Non-pigmented ciliary epithelial cell (primary cell): ENCODE results near the gene SLC35D3.
"Not testable (repeated sequence)": the region's sequence is repeated elsewhere in the genome, so short reads cannot be mapped to it uniquely, and the experiment has no call there.

Source experiments
- DNase-seq: peaks from one replicate; pipeline ENCODE4 v3.0.0-alpha.2; 2010; ENCODE audit warnings: low read depth

Gene SLC35D3

DNA sequence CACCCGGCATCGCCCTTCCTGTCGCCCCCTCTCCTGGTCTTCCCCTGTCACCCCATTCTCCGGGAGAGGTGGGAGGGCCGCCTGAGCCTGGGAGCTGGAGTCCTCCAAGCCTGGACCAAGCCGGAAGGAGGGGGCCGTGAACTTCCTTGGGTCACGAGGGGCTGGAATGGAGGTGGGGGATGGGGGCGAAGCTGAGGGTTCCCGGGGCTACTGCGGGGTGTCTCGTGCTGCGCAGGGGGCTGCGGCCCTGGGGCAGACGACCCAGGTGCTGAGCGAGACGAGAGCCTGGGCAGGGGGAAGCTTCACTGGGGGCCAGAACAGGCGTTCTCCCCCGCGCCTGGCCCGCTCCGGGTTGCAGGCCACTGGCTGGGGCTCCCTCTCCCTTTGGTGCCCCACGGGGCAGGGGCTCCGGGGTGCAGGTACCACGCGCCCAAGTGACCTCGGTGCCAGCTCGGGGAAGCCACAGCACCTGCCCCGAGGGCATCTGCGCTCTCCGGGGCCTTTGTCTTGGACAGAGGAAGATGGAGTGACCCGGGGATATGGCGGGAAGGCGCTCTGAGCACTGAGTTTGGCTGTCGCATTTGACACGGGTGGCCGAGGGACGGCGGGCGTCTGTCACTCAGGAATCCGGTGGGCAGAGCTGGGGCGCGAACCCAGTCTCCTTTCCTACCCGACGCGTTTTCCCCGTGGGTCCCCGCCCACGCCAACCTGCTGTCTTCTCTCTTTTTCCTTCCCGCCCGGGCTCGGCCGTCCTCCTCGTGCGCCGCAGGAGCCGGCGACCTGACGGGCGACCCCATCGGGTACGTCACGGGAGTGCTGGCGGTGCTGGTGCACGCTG lies 1.2 kb downstream of the SLC35D3 start:
- DNase-seq = no peak

DNA sequence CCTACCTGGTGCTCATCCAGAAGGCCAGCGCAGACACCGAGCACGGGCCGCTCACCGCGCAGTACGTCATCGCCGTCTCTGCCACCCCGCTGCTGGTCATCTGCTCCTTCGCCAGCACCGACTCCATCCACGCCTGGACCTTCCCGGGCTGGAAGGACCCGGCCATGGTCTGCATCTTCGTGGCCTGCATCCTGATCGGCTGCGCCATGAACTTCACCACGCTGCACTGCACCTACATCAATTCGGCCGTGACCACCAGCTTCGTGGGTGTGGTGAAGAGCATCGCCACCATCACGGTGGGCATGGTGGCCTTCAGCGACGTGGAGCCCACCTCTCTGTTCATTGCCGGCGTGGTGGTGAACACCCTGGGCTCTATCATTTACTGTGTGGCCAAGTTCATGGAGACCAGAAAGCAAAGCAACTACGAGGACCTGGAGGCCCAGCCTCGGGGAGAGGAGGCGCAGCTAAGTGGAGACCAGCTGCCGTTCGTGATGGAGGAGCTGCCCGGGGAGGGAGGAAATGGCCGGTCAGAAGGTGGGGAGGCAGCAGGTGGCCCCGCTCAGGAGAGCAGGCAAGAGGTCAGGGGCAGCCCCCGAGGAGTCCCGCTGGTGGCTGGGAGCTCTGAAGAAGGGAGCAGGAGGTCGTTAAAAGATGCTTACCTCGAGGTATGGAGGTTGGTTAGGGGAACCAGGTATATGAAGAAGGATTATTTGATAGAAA lies 2.0 kb downstream of the SLC35D3 start:
- no peak for DNase-seq

DNA sequence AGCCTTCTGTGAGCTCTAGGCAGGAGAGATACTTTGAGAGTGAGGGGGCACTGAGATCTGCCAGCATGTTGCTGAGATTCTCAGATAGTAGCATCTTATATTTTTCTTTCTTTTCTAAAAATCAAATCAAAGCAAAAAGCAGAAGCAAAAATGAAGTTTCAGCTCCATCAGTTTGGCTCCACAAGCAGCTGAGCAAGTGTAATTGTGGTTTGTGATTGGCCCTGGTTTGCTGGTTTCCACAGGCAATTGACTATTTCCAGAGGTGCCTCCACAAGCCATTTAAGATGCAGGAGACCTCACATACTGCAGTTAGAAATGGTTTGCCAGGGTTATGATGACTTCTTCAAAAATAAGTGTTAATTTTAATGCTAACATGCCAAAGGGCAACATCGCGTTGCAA lies 4.3 kb downstream of the SLC35D3 start:
- DNase-seq = no peak

DNA sequence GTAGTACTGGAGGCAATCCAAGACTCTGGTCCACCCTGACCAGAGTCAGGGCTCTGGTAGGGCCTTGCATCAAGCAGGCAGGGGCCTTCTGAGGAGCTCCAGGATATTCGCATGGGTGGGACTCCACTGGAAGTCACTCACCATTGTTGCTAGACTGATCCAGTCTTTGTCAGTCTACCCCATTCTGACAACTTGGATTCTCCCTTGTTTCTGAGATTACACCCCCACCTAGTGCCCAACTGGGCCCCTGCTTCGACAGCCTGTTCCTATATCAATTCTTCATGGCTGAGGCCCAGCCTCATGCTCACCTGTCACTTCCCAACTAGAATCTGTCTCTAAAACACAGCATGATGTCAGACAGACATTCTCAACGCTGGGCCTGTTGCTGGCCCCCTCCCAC lies 5.2 kb downstream of the SLC35D3 start:
- DNase-seq = no peak

DNA sequence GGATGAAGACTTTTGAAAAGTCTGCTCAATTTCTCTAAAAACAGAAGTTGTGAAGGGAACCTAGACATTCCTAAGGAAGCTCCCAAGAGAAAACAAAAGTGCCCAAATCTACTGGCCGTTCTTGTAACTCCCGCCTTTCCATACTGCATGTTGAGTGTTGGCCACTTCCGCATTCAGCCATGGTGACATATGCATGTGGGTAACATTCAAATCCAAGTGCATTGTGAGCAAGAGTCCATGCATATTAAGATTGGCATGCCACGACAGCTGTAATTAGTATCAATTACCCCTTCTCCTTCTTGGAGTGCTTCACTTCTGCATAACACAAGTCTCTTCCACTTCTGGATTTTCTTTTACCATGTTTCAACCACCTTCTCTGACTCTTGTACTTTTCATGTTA lies 8.4 kb downstream of the SLC35D3 start:
- no peak for DNase-seq

DNA sequence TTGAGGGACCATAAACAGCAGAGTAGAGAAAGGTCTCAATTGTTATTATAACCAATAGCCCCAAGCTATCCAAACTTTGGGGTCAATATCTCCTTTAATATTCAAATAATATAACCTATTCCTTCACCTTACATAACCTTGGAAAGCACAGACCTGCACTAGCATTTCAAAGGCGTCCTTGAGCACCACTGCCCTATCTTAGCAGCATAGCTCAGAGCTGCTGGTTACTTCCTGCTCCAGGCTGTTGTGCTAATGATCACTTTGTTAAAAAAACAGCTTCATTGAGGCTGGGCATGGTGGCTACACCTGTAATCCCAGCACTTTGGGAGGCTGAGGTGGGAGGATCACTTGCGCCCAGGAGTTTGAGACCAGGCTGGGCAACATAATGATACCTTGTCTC lies 10.5 kb downstream of the SLC35D3 start:
- DNase-seq = no peak

DNA sequence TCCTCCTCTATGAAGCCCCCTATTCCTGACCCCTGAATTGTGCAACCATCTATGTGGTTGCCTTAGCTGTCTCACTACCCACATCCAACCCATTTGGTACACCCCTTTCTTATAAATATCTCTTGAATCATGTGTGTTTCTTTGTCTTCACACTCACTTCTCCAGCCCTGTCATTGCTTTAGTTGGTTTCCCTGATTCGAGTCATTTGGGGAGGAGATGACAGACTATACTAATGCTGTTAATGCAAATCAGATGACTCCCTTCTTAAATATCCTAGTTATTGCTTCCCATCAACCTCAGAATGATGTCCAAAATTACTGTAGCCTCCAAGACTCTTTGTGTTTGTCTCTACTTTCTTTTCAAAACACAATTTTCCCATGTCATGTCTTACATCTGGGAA lies 23.0 kb downstream of the SLC35D3 start:
- no peak for DNase-seq

DNA sequence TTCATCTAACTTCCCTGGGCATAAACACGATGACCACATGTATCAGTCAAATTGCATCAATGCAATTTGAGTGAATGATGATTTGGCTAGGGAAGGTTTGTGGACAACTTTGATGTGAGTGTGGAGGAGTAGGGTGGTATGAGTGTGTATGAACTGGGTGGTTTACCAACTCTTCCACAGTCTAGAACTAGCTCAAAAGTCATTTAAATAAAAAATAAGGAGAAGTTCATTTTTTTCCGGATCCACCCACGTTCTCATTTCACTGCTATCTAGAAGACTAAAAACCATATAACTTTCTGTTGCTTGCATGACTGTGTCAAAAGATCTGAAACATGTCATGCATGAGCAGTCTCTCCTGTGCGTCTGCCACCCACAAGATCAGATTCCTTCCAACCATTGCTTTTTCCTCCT lies 23.6 kb downstream of the SLC35D3 start:
- DNase-seq = no peak

DNA sequence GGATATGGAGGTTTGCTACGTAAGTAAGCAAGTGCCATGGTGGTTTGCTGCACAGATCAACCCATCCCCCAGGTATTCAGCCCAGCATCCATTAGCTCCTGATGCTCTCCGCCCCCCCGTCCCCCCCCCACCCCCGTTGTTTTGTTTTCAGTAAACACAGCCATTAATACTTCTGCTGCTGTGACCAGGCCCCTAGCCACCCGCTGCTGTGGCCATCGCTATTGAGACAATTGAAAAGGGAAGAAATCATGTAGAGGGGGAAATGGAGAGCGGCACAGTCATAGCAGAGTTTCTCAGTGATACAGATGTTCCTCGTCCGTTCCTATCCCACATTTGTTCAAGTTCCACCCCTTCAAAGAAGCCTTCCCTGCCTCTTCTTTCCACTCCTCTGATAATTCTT lies 24.9 kb downstream of the SLC35D3 start:
- DNase-seq = no peak

DNA sequence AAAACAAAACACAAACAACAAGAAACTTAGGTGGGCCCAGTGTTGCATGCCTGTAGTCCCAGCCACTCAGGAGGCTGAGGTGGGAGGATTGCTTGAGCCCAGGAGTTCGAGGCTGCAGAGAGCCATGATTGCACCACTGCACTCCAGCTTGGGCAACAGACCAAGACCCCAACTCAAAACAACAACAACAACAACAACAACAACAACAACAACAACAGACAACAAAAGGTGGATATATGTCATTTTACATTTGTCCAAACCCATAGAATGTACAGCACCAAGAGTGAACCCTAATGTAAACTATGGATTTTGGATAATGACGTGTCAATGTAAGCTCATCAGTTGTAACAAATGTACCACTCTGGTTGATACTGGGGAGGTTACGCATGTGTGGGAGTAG lies 27.9 kb downstream of the SLC35D3 start:
- not testable (repeated sequence) for DNase-seq

DNA sequence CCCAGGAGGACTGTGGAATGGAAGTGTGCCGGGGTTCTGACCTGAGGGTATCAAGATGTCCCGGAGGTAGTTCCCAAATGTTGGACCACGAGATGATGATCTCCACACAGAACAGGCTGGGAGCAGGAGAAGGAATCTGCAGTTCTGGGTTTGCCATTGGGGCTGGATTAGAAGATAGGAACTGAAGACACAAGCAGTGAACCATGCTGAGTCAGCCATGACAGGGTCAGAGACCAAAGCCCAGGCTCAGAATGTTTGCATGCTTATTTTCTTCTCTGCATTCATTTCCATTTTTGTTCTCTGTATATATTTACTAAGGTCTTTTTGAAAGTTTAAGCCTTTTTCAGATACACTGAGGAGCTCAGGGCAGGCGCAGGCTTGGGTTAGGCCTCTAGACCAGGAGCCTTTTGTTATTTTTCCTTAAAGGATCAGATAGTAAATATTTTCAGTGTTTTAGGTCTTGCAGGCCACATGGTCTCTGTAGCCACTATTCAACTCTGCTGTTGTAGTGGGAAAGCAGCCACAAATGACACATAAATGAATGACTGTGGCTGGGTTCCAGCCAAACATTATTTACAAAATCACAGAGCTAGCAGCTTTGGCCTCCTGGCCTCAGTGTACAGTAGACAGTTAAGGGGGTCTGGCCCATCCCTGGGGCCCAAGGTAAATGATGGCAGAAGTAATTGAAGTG lies 28.5 kb downstream of the SLC35D3 start:
- DNase-seq = no peak

DNA sequence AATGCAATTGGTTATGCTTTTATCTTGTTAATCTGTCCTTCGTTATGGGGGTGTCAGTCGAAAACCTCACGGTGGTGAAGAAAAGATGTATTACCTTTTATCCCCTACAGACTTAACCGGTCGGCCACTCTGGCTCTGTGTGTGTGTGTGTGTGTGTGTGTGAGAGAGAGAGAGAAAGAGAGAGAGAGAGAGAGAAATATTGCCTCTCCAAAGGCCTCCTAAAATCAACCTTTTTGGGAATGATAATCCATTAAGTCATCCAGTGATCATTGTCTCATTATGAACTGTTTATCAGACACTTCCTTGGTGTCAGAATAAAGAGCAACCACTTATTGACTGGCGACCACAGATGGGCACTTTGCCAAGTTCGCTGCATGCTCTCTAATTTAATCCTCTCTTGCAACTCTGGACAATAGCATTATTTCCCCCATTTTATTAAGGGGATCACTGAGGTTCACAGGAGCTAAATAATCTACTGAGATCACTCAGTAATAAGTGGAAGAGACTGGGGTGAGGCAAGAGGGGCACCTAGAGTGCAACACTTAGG lies 30.7 kb downstream of the SLC35D3 start:
- DNase-seq = no peak

DNA sequence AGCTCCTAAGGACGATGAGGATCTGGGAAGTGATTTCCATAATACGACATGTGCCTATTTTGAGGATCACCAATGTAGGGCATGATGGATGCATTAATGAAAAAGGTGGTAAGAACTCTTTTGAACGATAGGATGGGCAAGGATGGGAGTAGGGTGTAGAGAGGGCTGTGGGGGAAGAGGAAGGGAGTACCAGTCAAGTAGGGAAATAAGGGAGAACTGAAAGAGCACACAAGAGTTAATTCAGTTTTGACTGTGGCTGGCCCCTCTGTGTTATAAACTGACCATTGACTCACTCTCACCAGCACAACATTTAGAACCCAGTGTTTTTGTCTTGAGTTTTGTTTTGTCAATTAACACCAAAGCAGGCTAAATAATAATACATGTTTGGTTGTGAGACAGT lies 33.0 kb downstream of the SLC35D3 start:
- no peak for DNase-seq

DNA sequence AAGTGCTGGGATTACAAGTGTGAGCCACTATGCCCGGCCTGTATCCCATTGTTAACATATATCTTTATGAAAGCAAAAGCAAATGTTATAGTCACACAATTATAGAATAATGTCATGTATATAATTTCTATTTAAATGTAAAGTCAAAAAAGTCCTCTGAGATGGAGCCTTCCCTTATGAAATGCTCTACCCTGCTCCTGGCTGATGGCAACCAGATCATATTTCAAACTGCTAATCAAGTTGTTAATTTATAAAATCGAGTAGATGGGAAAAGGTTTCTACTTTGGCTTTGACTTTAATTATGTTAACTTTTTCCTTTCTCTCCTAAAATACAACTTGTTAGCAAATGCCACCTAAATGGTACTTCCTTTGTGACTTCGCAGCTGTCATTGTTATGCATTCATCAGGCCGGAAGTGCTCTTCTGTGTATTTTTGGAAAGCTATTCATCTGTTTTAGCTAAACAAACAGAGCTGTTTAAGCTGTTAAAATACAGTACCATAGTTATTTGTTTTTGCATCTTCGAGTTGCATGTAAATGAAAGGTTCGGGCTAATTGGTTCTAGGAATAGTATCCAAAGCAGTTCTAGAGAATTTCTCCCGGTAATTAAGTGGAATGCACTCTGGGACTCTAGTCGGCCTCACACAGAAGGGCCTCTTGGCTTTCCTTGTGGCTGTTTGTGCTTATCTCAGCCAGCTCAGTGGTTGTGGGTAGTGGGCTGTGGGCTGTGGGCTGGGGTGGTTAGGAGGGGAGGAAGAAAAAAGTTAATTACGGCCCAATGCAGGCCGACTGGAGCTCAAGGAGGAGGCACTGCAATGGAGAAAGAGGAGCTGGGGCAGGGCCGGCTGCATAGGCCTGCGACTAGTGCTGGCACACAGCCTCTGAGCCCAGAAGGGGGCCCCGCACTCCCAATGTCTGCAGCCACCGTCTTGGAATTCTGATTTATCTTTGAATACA lies 34.8 kb downstream of the SLC35D3 start:
- DNase-seq = no peak

DNA sequence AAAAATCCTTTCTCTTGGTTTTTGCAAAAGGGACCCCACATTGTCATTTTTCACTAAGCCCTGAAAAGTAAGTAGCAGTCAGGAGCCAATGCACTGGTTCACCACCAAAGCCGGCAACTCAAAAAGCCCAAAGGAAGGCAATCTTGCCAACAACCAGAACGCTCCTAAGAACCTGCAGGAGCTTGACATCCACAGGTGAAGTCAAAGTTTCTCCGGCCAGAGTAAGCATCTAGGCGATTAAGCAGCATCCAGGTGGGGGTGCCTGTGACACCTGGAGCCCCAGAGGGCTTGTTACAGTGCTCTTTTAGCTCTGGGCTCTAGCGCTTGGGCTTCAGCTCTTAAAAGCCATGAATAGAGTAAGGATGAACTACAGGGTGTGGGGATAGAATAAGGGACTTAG lies 36.1 kb downstream of the SLC35D3 start:
- no peak for DNase-seq

DNA sequence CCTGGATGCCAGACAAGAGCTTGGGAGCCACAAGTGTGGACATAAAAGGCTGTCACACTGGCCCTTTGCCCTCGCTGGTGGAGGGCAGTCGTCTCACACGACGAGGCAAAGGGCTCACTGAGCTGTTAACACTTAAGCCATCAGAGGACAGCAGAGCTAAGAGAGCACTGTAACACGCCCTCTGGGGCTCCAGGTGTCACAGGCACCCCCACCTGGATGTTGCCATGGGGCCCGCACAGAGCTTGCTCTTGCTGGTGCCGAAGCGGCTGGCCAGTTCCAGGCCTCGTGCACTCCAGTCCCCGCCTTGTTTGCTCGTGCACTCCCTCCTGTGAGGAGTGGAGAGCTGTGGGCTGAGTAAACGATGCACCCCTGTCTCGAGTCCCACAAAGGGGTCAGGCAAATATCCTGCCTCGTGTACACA lies 37.4 kb downstream of the SLC35D3 start:
- no peak for DNase-seq

DNA sequence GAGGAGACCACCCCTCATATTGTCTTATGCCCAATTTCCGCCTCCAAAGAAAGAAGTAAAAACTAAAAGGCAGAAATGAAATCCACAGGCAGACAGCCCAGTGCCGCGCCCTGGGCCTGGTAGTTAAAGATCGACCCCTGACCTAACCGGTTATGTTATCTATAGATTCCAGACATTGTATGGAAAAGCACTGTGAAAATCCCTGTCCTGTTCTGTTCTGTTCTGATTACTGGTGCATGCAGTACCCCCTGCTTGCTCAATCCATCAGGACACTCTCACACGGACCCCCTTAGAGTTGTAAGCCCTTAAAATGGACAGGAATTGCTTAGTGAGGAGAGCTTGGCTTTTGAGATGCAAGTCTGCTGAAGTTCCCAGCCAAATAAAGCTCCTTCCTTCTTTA lies 37.8 kb downstream of the SLC35D3 start:
- DNase-seq = not testable (repeated sequence)

DNA sequence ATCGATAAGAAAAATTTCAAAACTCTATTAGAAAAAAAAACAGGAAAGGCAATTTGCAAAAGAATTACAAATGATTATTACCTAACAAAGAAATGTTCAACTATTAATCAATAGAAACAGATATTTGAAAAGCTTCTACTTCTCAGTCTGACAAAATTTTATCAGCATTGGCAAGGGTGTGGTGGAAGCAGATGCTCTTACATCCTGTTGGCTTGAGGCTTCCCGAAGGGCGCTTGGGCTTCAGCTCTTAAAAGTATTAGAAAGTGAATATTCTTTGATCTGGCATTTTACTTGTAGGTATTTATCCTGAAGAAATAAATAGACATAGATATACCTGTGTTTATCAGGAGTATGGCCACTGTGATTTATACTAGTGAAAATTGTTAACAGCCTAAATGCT lies 38.7 kb downstream of the SLC35D3 start:
- DNase-seq = no peak

DNA sequence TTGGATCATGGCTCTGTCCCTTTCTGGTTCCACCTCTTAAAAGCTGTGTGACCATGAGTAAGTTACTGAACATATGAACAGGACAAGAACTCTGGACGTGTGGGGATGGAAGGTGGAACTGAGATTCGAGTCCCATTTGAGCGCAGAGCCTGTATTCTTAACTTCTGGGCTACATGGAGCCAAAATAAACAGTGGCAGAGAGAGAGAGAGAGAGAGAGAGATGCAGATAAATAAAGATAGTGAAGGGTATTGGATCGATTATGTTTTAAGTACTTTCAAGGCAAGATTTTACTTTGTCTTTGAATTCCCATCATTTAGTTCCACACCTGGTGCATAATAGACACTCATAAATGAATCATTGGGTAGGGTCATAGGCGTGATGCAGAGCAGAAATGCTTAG lies 39.7 kb downstream of the SLC35D3 start:
- DNase-seq = no peak

DNA sequence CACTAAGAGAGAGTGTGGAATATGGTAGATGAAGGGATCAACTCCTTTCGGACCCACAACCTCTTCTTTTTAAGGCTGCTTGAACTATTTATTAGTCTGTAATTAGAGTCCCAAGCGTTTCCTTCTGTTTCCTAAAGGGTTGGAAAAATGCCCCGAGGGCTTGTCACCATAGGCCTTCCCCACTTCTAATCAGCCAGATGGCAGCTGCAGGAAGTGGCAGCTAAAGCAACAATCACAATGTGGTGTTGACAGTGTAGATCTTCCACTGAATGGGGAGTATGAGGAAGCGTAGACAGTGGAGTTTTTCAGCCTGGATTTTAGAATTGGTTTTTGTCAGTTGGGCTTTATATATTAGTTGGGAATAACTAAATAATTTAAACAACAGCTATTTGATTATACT lies 40.6 kb downstream of the SLC35D3 start:
- no peak for DNase-seq

DNA sequence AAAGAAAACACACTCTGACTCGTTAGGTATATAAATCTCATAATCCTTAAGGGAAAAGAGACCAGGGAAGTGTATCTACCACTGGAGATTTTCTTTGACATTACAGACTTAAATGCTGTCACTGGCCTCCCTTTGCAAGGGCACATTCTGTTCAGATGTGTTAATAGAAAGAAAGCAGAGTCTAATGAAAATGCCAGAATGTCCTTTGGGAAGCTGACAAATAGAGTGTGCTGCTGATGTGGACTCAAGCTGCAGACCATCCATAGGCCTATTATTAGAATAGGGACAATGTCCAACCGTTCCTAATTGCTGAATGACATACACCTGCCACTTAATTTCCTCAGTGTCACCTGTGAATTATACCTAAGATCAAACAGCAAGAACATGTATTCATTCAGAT lies 41.2 kb downstream of the SLC35D3 start:
- no peak for DNase-seq

DNA sequence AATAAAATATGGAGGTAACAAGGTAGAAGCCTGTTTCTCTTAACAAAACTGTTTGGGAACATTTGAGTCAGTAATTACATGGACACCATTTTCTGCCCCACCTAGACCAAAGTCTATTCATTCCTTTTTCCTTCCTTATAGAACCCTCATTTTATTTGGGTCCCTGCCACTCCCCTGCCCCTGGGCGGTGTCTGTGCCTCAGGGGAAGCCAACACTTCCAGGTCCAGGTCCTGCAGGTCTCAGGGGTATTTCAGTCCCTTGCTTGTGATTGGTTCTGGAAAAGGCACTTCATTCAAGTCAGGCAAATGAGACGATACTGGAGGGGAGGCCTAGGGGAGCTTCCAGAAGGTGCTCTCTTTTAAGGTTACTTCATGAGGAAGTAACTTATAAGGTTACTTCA lies 42.3 kb downstream of the SLC35D3 start:
- DNase-seq = no peak
